ENCODE results near the gene ZNF792. TPM values are rescaled to one million over a fixed set of nuclear protein-coding genes. Genes with fewer than 3 reads are reported as not detected.
"Not testable (repeated sequence)": the region's sequence is repeated elsewhere in the genome, so short reads cannot be mapped to it uniquely, and the experiment has no call there.

The ZNF792 gene
- total RNA-seq, 1 experiment from 2014 or later, result 4.5 TPM

DNA sequence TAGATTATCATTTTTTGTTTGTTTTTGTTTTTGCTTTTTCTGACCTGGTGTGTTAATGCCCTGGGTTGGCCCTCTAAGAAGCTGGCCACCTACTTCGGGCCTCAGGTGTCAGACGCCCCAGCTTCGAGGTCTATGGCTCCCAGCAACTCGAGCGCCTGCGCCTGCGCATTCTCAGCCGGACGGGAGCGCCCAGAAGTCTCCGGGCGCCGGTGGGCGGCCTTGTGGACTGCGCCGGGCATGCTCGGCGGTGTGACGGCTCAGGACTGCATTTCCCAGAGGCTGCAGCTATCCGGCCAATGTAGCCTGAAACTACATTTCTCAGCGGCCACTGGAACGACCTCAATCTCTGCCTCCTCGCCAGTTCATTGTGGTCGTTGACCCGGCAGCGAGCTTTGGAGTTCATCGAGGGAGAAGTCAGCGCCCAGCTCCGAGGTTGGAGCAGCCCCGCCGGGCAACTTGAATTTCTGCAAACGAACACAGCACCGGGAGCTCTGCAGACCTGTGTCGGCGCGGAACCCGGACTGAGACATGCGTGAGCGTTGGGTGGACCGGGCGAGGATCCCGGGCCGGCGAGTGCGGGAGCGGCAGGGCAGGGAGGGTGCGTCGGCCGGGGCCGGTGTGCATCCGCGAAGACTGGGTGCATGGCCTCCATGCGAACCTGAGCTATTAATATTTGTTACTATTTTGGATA is 37.2 kb downstream of the ZNF792 start, which contains the start of gene ZNF30:
Gene ZNF30, plus strand, starts transcription at position 219 of the 691 bp plus-strand sequence. CDS start 3,045 bp downstream, outside the sequence.
- Histone ChIP-seq H3K27me3 (replicated peaks; ENCODE audit: control insufficient read depth, insufficient read depth, low read length) (no peaks in the 10 kb centered on the region), H3K36me3 (ENCODE audit: control insufficient read depth, insufficient read depth, low read length) (no peaks in the 10 kb centered on the region; the same call in 1 of the 2 replicates), H3K4me1 (peaks cover 6% of the 10 kb centered on the region; the same call in 1 of the 2 replicates), H3K4me3 (ENCODE audit: low read depth, low read length) (peak within 1 kb of the TSS; percentile 71), H3K9me3 (no peaks in the 10 kb centered on the region)
- no TSS peak for BruUV-seq (replicated peaks)
- peak; percentile 95 to 96 for DNase-seq
- Mint-ChIP-seq H3K27ac (ENCODE audit: unreplicated experiment) (peak within 1 kb of the TSS; percentile 86), H3K36me3 (ENCODE audit: insufficient read depth, unreplicated experiment) (peaks cover 11% of the 10 kb centered on the region), H3K4me3 (ENCODE audit: unreplicated experiment) (peak within 1 kb of the TSS; percentile 95), H3K4me1 (ENCODE audit: low read depth, unreplicated experiment) (no peaks in the 10 kb centered on the region), H3K27me3 (ENCODE audit: insufficient read depth, unreplicated experiment) (no peaks in the 10 kb centered on the region), H3K9me3 (ENCODE audit: unreplicated experiment) (peaks cover 9% of the 10 kb centered on the region)
- intact Hi-C loops (cut with micrococcal nuclease; ENCODE audit: unreplicated experiment), result loop anchor here (5.0 kb wide), 1 partner anchor 75 kb away; no protein-coding TSS in a partner anchor
- CTCF ChIA-PET, result interaction anchor here (0.7 to 1.4 kb wide), 4 partner anchors 74 to 249 kb away, joined by 3 to 4 read pairs (median 3); partner anchors contain the start of genes SCGB2B2 and ZNF302
- TF ChIP-seq, protein P1, sequence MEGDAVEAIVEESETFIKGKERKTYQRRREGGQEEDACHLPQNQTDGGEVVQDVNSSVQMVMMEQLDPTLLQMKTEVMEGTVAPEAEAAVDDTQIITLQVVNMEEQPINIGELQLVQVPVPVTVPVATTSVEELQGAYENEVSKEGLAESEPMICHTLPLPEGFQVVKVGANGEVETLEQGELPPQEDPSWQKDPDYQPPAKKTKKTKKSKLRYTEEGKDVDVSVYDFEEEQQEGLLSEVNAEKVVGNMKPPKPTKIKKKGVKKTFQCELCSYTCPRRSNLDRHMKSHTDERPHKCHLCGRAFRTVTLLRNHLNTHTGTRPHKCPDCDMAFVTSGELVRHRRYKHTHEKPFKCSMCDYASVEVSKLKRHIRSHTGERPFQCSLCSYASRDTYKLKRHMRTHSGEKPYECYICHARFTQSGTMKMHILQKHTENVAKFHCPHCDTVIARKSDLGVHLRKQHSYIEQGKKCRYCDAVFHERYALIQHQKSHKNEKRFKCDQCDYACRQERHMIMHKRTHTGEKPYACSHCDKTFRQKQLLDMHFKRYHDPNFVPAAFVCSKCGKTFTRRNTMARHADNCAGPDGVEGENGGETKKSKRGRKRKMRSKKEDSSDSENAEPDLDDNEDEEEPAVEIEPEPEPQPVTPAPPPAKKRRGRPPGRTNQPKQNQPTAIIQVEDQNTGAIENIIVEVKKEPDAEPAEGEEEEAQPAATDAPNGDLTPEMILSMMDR (IDR thresholded peaks at IDR 0.05; ENCODE audit: insufficient read depth in 1 of 2, low read depth in 1 of 2, low read length in 1 of 2, severe bottlenecking in 1 of 2, unreplicated experiment in 1 of 2), result no peak
- POLR2A ChIA-PET, result interaction anchor here (0.5 to 1.4 kb wide), 4 partner anchors 51 to 1021 kb away, joined by 4 to 9 read pairs (median 6); no protein-coding TSS in a partner anchor

- no peaks in the 10 kb centered on the region; the same call in 1 of the 2 replicates for H3K36me3 ChIP-seq (ENCODE audit: control insufficient read depth, insufficient read depth, low read length)
- Mint-ChIP-seq H3K36me3 (ENCODE audit: insufficient read depth, unreplicated experiment) (peaks cover 7% of the 10 kb centered on the region), H3K4me3 (ENCODE audit: unreplicated experiment) (peak overlapping the region; percentile 95), H3K27ac (ENCODE audit: unreplicated experiment) (peak overlapping the region; percentile 86), H3K4me1 (ENCODE audit: low read depth, unreplicated experiment) (peaks cover 2% of the 10 kb centered on the region), H3K27me3 (ENCODE audit: insufficient read depth, unreplicated experiment) (no peaks in the 10 kb centered on the region), H3K9me3 (ENCODE audit: unreplicated experiment) (peaks cover 11% of the 10 kb centered on the region)
- H3K9me3 ChIP-seq, result no peaks in the 10 kb centered on the region
- intact Hi-C loops (cut with micrococcal nuclease; ENCODE audit: unreplicated experiment), result loop anchor here (5.0 kb wide), 1 partner anchor 74 kb away; no protein-coding TSS in a partner anchor
- H3K4me3 ChIP-seq (ENCODE audit: low read depth, low read length), result peak overlapping the region; percentile 6
- no peak for DNase-seq
- no peaks in the 10 kb centered on the region for H3K27me3 ChIP-seq (replicated peaks; ENCODE audit: control insufficient read depth, insufficient read depth, low read length)
- BruUV-seq (replicated peaks), result TSS peak; percentile 57
- CTCF ChIA-PET, result interaction anchor here (1.1 to 1.4 kb wide), 3 partner anchors 74 to 249 kb away, joined by 3 to 4 read pairs (median 3); partner anchors contain the start of genes SCGB2B2 and ZNF302
- POLR2A ChIA-PET, result interaction anchor here (1.4 kb wide), 2 partner anchors 80 to 193 kb away, joined by 5 to 7 read pairs; no protein-coding TSS in a partner anchor
- peaks cover 6% of the 10 kb centered on the region; the same call in 1 of the 2 replicates for H3K4me1 ChIP-seq
- TF ChIP-seq, protein P1 (IDR thresholded peaks at IDR 0.05; ENCODE audit: insufficient read depth in 1 of 2, low read depth in 1 of 2, low read length in 1 of 2, severe bottlenecking in 1 of 2, unreplicated experiment in 1 of 2), result no peak
Measured at GRCh38 chr19:34926361-34926684, 37.7 kb downstream of the ZNF792 start.

- ChIA-PET POLR2A (no interaction called here), CTCF (no interaction called here)
- Mint-ChIP-seq H3K9me3 (ENCODE audit: unreplicated experiment) (peaks cover 20% of the 10 kb centered on the region), H3K27me3 (ENCODE audit: insufficient read depth, unreplicated experiment) (no peaks in the 10 kb centered on the region), H3K36me3 (ENCODE audit: insufficient read depth, unreplicated experiment) (peaks cover 11% of the 10 kb centered on the region), H3K27ac (ENCODE audit: unreplicated experiment) (no peak overlapping the region), H3K4me1 (ENCODE audit: low read depth, unreplicated experiment) (peaks cover 11% of the 10 kb centered on the region), H3K4me3 (ENCODE audit: unreplicated experiment) (no peak overlapping the region)
- no peak for DNase-seq
- no peaks in the 10 kb centered on the region; the same call in 1 of the 2 replicates for H3K36me3 ChIP-seq (ENCODE audit: control insufficient read depth, insufficient read depth, low read length)
- no peaks in the 10 kb centered on the region for H3K27me3 ChIP-seq (replicated peaks; ENCODE audit: control insufficient read depth, insufficient read depth, low read length)
- H3K4me3 ChIP-seq (ENCODE audit: low read depth, low read length), result no peak overlapping the region
- BruUV-seq (replicated peaks), result no TSS peak
- peaks cover 13% of the 10 kb centered on the region for H3K4me1 ChIP-seq
- intact Hi-C loops (cut with micrococcal nuclease; ENCODE audit: unreplicated experiment), result loop anchor here (5.0 kb wide), 1 partner anchor 73 kb away; no protein-coding TSS in a partner anchor
- peaks cover 5% of the 10 kb centered on the region; the same call in 1 of the 2 replicates for H3K9me3 ChIP-seq
- TF ChIP-seq, protein P1 (IDR thresholded peaks at IDR 0.05; ENCODE audit: insufficient read depth in 1 of 2, low read depth in 1 of 2, low read length in 1 of 2, severe bottlenecking in 1 of 2, unreplicated experiment in 1 of 2), result no peak
Measured at GRCh38 chr19:34925278-34925855, 38.7 kb downstream of the ZNF792 start.

DNA sequence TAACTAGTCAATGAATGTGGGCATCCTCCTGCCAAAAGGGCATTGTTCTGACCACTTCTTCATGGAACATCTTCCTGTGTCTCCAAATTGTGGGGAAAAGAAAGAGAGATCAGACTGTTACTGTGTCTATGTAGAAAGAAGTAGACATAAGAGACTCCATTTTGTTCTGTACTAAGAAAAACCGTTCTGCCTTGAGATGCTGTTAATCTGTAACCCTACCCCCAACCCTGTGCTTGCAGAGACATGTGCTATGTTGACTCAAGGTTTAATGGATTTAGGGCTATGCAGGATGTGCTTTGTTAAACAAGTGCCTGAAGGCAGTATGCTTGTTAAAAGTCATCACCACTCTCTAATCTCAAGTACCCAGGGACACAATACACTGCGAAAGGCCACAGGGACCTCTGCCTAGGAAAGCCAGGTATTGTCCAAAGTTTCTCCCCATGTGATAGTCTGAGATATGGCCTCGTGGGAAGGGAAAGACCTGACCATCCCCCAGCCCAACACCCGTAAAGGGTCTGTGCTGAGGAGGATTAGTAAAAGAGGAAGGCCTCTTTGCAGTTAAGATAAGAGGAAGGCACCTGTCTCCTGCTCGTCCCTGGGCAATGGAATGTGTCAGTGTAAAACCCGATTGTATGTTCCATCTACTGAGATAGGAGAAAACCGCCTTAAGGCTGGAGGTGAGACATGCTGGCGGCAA is 43.8 kb downstream of the ZNF792 start:
- POLR2A ChIA-PET; BruUV-seq (replicated peaks); H3K36me3 ChIP-seq (ENCODE audit: control insufficient read depth, insufficient read depth, low read length); H3K4me3 ChIP-seq (ENCODE audit: low read depth, low read length); H3K36me3 Mint-ChIP-seq (ENCODE audit: insufficient read depth, unreplicated experiment); CTCF ChIA-PET; H3K27me3 Mint-ChIP-seq (ENCODE audit: insufficient read depth, unreplicated experiment); intact Hi-C loops (cut with micrococcal nuclease; ENCODE audit: unreplicated experiment); H3K27me3 ChIP-seq (replicated peaks; ENCODE audit: control insufficient read depth, insufficient read depth, low read length); H3K4me3 Mint-ChIP-seq (ENCODE audit: unreplicated experiment): not testable (repeated sequence)
- H3K9me3 Mint-ChIP-seq (ENCODE audit: unreplicated experiment), result peaks cover 59% of the 10 kb centered on the region
- DNase-seq, result peak; percentile 76 to 82
- peak overlapping the region; percentile 81 for H3K27ac Mint-ChIP-seq (ENCODE audit: unreplicated experiment)
- Histone ChIP-seq H3K4me1 (peaks cover 13% of the 10 kb centered on the region), H3K9me3 (peaks cover 43% of the 10 kb centered on the region)
- H3K4me1 Mint-ChIP-seq (ENCODE audit: low read depth, unreplicated experiment), result peaks cover 11% of the 10 kb centered on the region

Data from Caco-2 (cell line).